Panc1 (cell line): Measurements from ENCODE around the gene TMEM164. TPM values are rescaled to one million over a fixed set of nuclear protein-coding genes. Genes with fewer than 3 reads are reported as not detected.

Experiments
- ATAC-seq: fragments of 200-7000 bp; cut with Tn5 transposase; 2 replicates; pipeline ENCODE4 v1.9.1; 2020; ENCODE audit warnings: mild to moderate bottlenecking, moderate library complexity
- BruUV-seq: library from RNA; stranded (reverse); fragments of 400-500 nt; replicated peaks from 2 replicates; lab custom pipeline; 2021; lab: Mats Ljungman, UMichigan
- CTCF ChIA-PET: fragments of 300-600 bp; sonication (Branson Sonifier 250); formaldehyde crosslinking; loops from one replicate; lab custom pipeline; 2022; ENCODE audit warnings: antibody characterized with exemption; lab: Charles Lee
- POLR2A ChIA-PET: fragments of 300-600 bp; sonication (Branson Sonifier 250); formaldehyde crosslinking; loops from one replicate; lab custom pipeline; 2022; ENCODE audit warnings: antibody characterized with exemption; lab: Charles Lee
- DNase-seq: peaks from one replicate; pipeline ENCODE4 v3.0.0-alpha.2; 2010; ENCODE audit warnings: low read depth, low spot score
- H3K27ac ChIP-seq: 2 replicates; pipeline ENCODE4 v1.5.1; 2011; ENCODE audit warnings: mild to moderate bottlenecking, low read length, inconsistent platforms
- H3K27me3 ChIP-seq: fragments of 200-500 bp; sonication (Bioruptor generic); 2 replicates; pipeline ENCODE4 v1.6.0; 2014; ENCODE audit warnings: low read length, inconsistent platforms; ENCODE audit not compliant: control insufficient read depth, insufficient read depth
- H3K36me3 ChIP-seq: fragments of 200-500 bp; sonication (Bioruptor generic); 2 replicates; pipeline ENCODE4 v1.5.1; 2014; ENCODE audit warnings: inconsistent platforms, mild to moderate bottlenecking, low read length, moderate library complexity; ENCODE audit not compliant: control insufficient read depth, insufficient read depth
- H3K4me1 ChIP-seq: 2 replicates; pipeline ENCODE4 v1.5.1; 2011; ENCODE audit warnings: inconsistent platforms, mild to moderate bottlenecking, low read length, moderate library complexity; ENCODE audit not compliant: control insufficient read depth, insufficient read depth
- H3K4me3 ChIP-seq, 2 experiments: 2 replicates each; pipeline ENCODE4 v1.5.1; 2011 to 2012; ENCODE audit warnings: low read depth in 2 of 2, low read length in 2 of 2, mild to moderate bottlenecking in 2 of 2, inconsistent platforms in 1 of 2, moderate library complexity in 1 of 2
- H3K9me3 ChIP-seq: fragments of 200-500 bp; sonication (Bioruptor generic); 2 replicates; pipeline ENCODE4 v1.5.1; 2014; ENCODE audit warnings: low read depth, mild to moderate bottlenecking, inconsistent platforms, low read length, moderate library complexity; ENCODE audit not compliant: control insufficient read depth, insufficient read depth
- CTCF ChIP-seq: fragments of 450-650 bp; IDR thresholded peaks from 2 replicates; pipeline ENCODE4 v1.5.1; 2017; ENCODE audit warnings: mild to moderate bottlenecking
- POLR2AphosphoS5 ChIP-seq: IDR thresholded peaks from 2 replicates; pipeline ENCODE4 v1.6.1; 2012; ENCODE audit warnings: mild to moderate bottlenecking, low read depth, low read length, moderate library complexity
- SIN3A ChIP-seq: IDR thresholded peaks from 2 replicates; pipeline ENCODE4 v1.6.1; 2012; ENCODE audit warnings: low read depth, mild to moderate bottlenecking, low read length, moderate library complexity, borderline replicate concordance; ENCODE audit not compliant: insufficient read depth
- TCF7L2 ChIP-seq: IDR thresholded peaks from 2 replicates; pipeline ENCODE4 v1.6.1; 2011; ENCODE audit warnings: mild to moderate bottlenecking, low read depth, low read length, inconsistent platforms
- in situ Hi-C: cut with HindIII; loops from 2 replicates; pipeline ENCODE4 v1.10.0; 2016; ENCODE audit warnings: low sequenced_read_pairs, low pct_unique_long_range_greater_than_20kb
- intact Hi-C: fragments of 100-400 bp; cut with micrococcal nuclease; formaldehyde crosslinking; loops from one replicate; pipeline ENCODE4 v1.10.0; 2022; ENCODE audit not compliant: unreplicated experiment
- total RNA-seq: library from RNA; stranded (reverse); gene quantifications from one replicate; pipeline ENCODE4 v1.2.1, GENCODE V29; 2021; ENCODE audit not compliant: unreplicated experiment
- TF ChIP-seq, protein P1 (sequence below), 2 experiments: IDR thresholded peaks; 2 replicates each; pipeline ENCODE4 v1.6.1; 2011 to 2012; ENCODE audit warnings: low read depth in 2 of 2, control low read depth in 1 of 2, low read length in 1 of 2, mild to moderate bottlenecking in 1 of 2, moderate library complexity in 1 of 2; ENCODE audit not compliant: insufficient read depth in 1 of 2

The TMEM164 gene
- total RNA-seq, 1 experiment from 2014 or later: 32.8 TPM

- ATAC-seq: no peak
- in situ Hi-C loops: no loop called here
- POLR2A ChIA-PET: no interaction called here
- Histone ChIP-seq H3K27me3 (no peaks in the 10 kb centered on the region), H3K9me3 (no peaks in the 10 kb centered on the region; the same call in 1 of the 2 replicates), H3K27ac (no peak overlapping the region), H3K4me3 (no peak overlapping the region), H3K36me3 (no peaks in the 10 kb centered on the region), H3K4me1 (no peaks in the 10 kb centered on the region)
- no TSS peak for BruUV-seq
- TF ChIP-seq CTCF (no peak), POLR2AphosphoS5 (no peak), TCF7L2 (no peak), SIN3A (no peak)
- TF ChIP-seq, protein P1, sequence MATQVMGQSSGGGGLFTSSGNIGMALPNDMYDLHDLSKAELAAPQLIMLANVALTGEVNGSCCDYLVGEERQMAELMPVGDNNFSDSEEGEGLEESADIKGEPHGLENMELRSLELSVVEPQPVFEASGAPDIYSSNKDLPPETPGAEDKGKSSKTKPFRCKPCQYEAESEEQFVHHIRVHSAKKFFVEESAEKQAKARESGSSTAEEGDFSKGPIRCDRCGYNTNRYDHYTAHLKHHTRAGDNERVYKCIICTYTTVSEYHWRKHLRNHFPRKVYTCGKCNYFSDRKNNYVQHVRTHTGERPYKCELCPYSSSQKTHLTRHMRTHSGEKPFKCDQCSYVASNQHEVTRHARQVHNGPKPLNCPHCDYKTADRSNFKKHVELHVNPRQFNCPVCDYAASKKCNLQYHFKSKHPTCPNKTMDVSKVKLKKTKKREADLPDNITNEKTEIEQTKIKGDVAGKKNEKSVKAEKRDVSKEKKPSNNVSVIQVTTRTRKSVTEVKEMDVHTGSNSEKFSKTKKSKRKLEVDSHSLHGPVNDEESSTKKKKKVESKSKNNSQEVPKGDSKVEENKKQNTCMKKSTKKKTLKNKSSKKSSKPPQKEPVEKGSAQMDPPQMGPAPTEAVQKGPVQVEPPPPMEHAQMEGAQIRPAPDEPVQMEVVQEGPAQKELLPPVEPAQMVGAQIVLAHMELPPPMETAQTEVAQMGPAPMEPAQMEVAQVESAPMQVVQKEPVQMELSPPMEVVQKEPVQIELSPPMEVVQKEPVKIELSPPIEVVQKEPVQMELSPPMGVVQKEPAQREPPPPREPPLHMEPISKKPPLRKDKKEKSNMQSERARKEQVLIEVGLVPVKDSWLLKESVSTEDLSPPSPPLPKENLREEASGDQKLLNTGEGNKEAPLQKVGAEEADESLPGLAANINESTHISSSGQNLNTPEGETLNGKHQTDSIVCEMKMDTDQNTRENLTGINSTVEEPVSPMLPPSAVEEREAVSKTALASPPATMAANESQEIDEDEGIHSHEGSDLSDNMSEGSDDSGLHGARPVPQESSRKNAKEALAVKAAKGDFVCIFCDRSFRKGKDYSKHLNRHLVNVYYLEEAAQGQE (IDR thresholded peaks at IDR 0.05; ENCODE audit: insufficient read depth in 1 of 2, low read depth in 2 of 2, low read length in 1 of 2): no peak
- intact Hi-C loops: no loop called here
- DNase-seq: no peak
- CTCF ChIA-PET: interaction anchor here (1.0 kb wide), 1 partner anchor 9 kb away, joined by 5 read pairs; no protein-coding TSS in a partner anchor
Observed at GRCh38 chrX:110181459-110182137, 178.7 kb downstream of the TMEM164 start.

- Histone ChIP-seq H3K9me3 (no peaks in the 10 kb centered on the region; the same call in 1 of the 2 replicates), H3K4me1 (no peaks in the 10 kb centered on the region), H3K4me3 (no peak overlapping the region), H3K27ac (no peak overlapping the region), H3K27me3 (no peaks in the 10 kb centered on the region), H3K36me3 (no peaks in the 10 kb centered on the region)
- no peak for DNase-seq
- no peak for TF ChIP-seq POLR2AphosphoS5
- TF ChIP-seq, protein P1 (IDR thresholded peaks at IDR 0.05; ENCODE audit: insufficient read depth in 1 of 2, low read depth in 2 of 2, low read length in 1 of 2): no peak
- TF ChIP-seq TCF7L2: no peak
- no peak for TF ChIP-seq CTCF
- TF ChIP-seq SIN3A: no peak
- in situ Hi-C loops (no loop called here), intact Hi-C loops (no loop called here)
- no peak for ATAC-seq
- ChIA-PET POLR2A (no interaction called here), CTCF (interaction anchor here (1.0 kb wide), 1 partner anchor 8 kb away, joined by 5 read pairs; no protein-coding TSS in a partner anchor)
- no TSS peak for BruUV-seq
Observed at GRCh38 chrX:110182362-110182761, 179.4 kb downstream of the TMEM164 start.
